CD4-positive, alpha-beta T cell treated with Interleukin-12 subunit alpha and Interleukin-12 subunit beta, for 1 hour (primary cell): ENCODE data around the gene UBE2M.
"Not testable (repeated sequence)": the region's sequence is repeated elsewhere in the genome, so short reads cannot be mapped to it uniquely, and the experiment has no call there.

Experiments
- DNase-seq: peaks from one replicate; pipeline ENCODE4 v3.0.0-alpha.2; 2020

UBE2M gene

GRCh38 chr19:58555369-58555885 is 3.0 kb downstream of the UBE2M start:
- no peak for DNase-seq

GRCh38 chr19:58554494-58555368 is 3.7 kb downstream of the UBE2M start, which contains the start of gene CHMP2A:
Gene CHMP2A (minus strand): TSS chr19:58555105. CDS start chr19:58554212, 893 bp downstream.
- peak; percentile 98 for DNase-seq

GRCh38 chr19:58553799-58554493 is 4.5 kb downstream of the UBE2M start:
- DNase-seq = no peak

- DNase-seq = no peak
Measured at GRCh38 chr19:58552655-58553054, 5.8 kb downstream of the UBE2M start.

GRCh38 chr19:58551577-58552471 is 6.6 kb downstream of the UBE2M start:
- no peak for DNase-seq

GRCh38 chr19:58551123-58551497 is 7.3 kb downstream of the UBE2M start:
- DNase-seq = no peak

- no peak for DNase-seq
Measured at GRCh38 chr19:58550362-58551122, 7.9 kb downstream of the UBE2M start.

- DNase-seq = no peak
Measured at GRCh38 chr19:58549664-58550361, 8.6 kb downstream of the UBE2M start.

GRCh38 chr19:58548859-58549663 is 9.3 kb downstream of the UBE2M start:
- no peak for DNase-seq

- no peak for DNase-seq
Measured at GRCh38 chr19:58547323-58548312, 10.8 kb downstream of the UBE2M start.

- no peak for DNase-seq
Measured at GRCh38 chr19:58546019-58546530, 12.3 kb downstream of the UBE2M start.

GRCh38 chr19:58545286-58546018 is 13.0 kb downstream of the UBE2M start:
- DNase-seq = no peak

GRCh38 chr19:58544591-58545285 is 13.7 kb downstream of the UBE2M start:
- peak; percentile 86 for DNase-seq

- DNase-seq = peak; percentile 100
Measured at GRCh38 chr19:58543826-58544590, 14.4 kb downstream of the UBE2M start, which contains the start of gene TRIM28. Gene TRIM28 (plus strand): TSS chr19:58544064. CDS start chr19:58544758, 694 bp downstream.

GRCh38 chr19:58542641-58543372 is 15.6 kb downstream of the UBE2M start:
- DNase-seq = not testable (repeated sequence)

- not testable (repeated sequence) for DNase-seq
Measured at GRCh38 chr19:58539169-58539559, 19.2 kb downstream of the UBE2M start.
